NCI-H1417 treated with DMSO at 0.1 percent for 48 hours (cell line): Measurements from ENCODE around the gene LAMP1.
A peak's percentile ranks its signal among the peaks of the same experiment; 100 is the strongest.
"Not testable (repeated sequence)": the region's sequence is repeated elsewhere in the genome, so short reads cannot be mapped to it uniquely, and the experiment has no call there.

Source experiments
- DNase-seq: peaks from one replicate; lab custom pipeline; 2025; lab: John Stamatoyannopoulos, UW

The LAMP1 gene

GRCh38 chr13:113296823-113297369, at the start of gene LAMP1:
Gene LAMP1, plus strand, starts transcription at chr13:113297239. Its CDS starts 196 bp downstream, at chr13:113297435.
- peak; percentile 82 for DNase-seq

DNA sequence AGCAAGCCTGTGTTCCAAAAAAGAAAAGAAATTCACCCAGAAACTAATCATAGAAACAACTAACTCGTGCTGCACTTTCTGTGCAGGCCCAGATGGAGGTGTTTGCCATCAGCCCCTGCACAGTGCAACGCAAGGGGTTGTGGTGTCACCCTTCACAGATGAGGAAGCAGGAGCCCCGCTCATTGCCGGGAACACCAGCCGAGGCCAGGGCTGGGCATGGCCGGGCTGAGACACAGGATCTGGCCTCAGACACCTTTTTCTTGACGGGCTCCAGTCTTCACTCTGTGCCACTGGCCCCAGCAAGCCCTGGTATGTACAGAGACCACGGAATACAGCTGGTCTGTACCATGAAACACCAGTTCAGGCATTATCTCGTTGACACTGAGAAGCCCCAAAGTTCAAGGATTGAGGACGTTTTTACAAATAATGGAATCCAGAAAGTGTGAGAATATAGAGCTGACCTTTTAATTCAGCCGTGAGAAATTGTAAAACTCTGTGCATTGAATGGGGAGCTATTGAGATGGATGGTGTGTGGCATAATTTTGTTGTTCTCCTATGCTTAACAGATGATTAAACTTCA, 44.4 kb upstream of the LAMP1 start:
- DNase-seq: no peak

- DNase-seq: not testable (repeated sequence)
These were observed 39.1 kb upstream of the LAMP1 start for GRCh38 chr13:113257908-113258307.

- no peak for DNase-seq
These were observed 38.6 kb upstream of the LAMP1 start for GRCh38 chr13:113258321-113259054.

GRCh38 chr13:113260996-113261395, 36.0 kb upstream of the LAMP1 start:
- DNase-seq: no peak

- not testable (repeated sequence) for DNase-seq
These were observed 34.0 kb upstream of the LAMP1 start for GRCh38 chr13:113263016-113263415.

DNA sequence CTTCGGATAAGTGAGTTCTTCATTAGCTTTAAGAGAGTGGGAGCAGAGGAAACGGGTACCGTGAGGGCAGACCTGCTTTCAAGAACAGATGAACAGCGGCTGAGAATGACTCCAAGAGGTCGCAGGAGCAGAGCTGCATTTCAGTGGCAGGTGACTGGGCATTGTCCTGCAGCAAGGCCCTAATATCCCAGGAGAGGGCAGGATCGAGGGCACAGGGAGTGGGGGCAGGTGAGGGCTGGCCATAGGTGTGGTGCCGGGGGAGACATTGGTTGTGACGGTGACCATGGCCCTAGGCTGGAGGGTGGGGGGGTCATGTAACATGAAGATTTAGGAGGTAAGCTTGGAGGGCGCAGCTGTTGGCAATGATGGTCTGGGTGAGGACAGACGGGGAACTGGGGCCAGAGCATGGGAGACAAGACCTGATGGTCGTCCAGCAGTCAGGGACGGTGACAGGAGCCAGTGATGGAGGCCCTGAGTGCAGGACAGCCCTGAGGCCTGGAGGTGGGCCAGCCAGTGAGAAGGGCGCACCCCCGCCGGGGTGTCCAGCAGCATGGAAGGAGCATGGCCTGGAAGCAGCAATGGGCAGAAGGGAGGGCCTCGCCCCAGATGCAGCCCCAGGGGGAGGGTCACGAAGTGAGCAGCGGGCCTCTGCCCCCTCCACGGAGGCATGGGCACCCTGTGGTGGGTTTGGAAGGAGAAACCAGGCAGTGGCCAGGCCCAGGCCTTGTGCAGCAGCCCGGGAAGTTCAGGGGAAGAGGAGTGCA, 29.2 kb upstream of the LAMP1 start:
- no peak for DNase-seq

- DNase-seq: no peak
These were observed 25.0 kb upstream of the LAMP1 start for GRCh38 chr13:113272031-113272430.

DNA sequence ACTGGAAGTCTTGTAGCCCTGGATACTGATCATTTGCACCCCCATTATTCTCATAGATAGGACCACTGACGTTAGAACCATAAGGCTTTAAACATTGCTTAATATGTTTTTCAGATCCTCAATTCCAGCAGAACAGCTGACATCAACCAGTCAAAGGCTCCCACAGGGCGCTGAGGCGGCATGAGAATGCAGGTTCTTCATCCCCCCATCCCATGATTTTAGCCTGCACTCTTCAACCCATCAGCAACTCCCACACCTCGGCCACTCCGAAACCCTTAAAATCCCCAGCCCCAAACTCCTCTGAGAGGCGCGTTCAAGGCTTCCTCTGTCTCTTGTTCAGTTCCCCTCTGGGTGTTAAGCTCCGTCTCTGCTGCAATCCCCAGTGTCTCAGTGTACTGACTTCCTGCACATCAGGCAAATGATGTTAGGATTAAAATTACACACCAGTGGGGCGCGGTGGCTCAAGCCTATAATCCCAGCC, 24.3 kb upstream of the LAMP1 start:
- no peak for DNase-seq

- DNase-seq: no peak
These were observed 23.7 kb upstream of the LAMP1 start for GRCh38 chr13:113273321-113273720.

- DNase-seq: no peak
These were observed 23.0 kb upstream of the LAMP1 start for GRCh38 chr13:113273851-113274590.

DNA sequence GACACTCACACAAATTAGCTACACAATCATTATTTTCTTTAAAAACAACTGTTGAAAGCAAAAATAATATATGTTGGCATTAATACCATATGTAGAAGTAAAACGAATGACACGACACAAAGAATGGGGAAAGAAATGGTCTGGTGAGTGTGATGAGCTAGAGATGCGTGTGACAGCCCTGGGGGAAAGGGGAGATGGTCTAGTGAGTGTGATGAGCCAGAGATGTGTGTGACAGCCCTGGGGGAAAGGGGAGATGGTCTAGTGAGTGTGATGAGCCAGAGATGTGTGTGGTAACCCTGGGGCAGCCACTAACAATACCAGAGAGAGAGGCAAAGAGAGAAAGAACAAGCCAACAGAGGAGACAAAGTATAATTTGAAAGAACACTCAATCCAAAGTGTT, 22.3 kb upstream of the LAMP1 start:
- no peak for DNase-seq

- peak; percentile 12 for DNase-seq
These were observed 21.7 kb upstream of the LAMP1 start for GRCh38 chr13:113275387-113275786.

- DNase-seq: no peak
These were observed 16.9 kb upstream of the LAMP1 start for GRCh38 chr13:113280126-113280525.

DNA sequence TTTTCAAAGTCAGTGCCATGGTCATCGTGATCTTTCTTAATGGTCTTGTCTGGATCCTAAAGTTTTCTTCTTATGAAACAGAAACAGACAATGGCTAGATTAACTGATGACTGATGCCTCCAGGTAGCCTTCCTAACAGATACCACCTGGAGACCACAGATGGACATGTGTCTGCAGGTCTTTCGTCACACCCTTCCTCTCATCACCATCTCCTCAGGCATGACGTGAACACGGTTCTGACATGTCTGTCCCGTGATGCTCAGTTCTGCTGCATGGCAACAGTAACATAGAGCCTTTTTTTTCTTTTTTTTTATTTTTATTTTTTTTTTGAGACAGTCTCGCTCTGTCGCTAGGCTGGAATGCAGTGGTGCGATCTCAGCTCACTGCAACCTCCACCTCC, 13.1 kb upstream of the LAMP1 start:
- no peak for DNase-seq

GRCh38 chr13:113288880-113289279, 8.2 kb upstream of the LAMP1 start:
- DNase-seq: no peak

DNA sequence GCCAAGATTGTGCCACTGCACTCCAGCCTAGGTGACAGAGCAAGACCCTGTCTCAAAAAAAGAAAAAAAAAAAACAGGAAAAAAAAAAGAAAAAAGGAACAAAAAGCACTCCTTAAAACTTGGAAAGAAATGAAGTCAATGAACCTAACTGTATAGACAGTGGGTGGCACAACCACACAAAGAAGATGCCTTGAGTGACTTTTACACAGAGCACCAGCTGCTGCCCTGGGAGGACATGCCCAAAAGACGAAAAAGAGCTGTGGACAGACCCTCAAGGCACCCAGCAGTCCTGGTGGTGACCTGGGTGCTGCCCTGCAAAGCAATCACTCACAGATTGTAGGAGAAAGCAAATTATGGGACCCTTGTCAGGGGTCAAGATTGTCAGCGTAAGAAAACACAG, 5.9 kb upstream of the LAMP1 start:
- DNase-seq: no peak

- no peak for DNase-seq
These were observed 4.8 kb upstream of the LAMP1 start for GRCh38 chr13:113292021-113292862.

DNA sequence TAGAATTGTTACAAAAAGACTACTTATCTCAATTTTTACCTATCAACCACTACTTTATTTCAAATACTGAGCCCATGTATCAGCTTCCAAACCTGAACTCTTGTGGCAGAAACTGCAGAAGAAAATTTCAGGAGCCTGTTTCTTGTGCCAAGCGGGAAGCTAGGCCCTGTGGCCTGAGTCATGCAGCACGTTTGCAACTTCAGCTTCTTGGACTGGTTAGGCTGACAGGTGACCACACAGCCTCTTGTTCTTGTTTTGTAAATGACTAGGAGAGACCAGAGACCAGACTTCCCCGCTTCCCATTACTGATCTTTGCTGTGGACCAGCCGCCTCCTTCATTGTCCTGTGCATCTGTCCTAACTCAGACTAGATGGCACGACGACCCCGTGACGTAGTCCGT, 3.4 kb upstream of the LAMP1 start:
- DNase-seq: no peak

DNA sequence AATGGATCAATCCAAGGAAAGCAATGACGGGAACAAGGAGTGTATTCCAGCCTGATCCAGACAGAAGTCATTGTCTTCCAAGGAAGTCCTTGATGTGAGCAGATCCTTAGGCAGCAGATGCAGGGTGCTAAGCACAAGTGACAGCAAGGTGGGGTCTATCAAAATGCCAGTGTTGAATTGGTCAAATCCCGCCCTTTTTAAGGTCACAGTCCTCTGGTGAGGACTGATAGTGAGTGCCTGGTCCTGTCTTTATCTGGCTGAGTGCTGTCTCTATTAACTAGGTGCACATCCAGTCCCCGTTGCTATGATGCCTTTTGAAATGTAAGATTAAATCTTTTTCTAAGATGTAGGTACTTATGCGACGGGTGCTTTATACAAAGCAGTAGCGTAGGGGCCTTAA, 1.3 kb upstream of the LAMP1 start:
- no peak for DNase-seq
